Kasumi-1 (cell line): ENCODE measurements around the gene FAF1.
A peak's percentile ranks its signal among the peaks of the same experiment; 100 is the strongest.
"Not testable (repeated sequence)": the region's sequence is repeated elsewhere in the genome, so short reads cannot be mapped to it uniquely, and the experiment has no call there.

Experiments used
- DNase-seq, 2 experiments: peaks; one replicate each; lab custom pipeline; 2025; lab: John Stamatoyannopoulos, UW

The FAF1 gene

DNA sequence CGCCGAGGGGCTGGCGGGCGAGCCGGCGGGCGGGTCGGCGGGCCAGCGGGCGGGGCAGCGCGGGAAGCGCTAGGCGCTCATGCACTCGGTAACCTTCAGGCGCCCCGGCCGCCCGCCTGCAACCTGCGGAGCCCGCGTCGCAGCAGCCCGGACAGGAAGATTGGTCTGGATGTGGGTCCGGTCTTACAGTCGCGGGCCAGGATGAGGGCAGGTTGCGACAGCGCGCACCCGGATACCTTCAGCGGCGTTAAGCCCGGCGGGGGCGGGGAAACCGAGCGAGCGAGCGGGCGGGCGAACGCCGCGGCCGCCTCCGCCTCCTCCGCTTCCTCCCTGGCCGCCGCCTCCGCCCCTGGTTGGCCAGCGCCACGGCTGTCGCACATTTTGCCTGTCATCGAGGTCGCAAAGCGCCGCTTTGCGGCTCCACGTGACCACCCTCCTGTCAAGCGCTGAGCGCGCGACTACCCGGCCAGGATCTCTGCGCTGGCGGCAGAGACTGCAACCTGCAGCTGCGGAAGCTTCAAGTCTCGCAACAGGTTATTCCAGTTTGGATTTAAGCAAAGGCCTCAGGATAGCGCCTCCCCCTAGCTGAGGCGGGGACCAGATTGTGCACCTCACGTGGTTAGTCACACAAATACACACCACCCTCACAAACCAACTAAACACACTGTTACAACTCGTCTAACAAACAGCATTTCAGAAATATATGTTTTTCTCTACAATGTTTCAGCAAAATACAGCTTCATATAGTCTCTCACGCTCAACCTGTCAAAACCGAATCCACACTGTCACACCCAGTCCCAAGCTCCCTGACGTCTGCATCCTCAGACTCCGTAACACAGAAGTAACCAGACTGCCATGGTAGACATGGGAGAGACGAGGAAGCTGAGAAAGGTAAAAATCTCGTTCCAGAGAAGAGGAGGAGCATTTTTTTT is at the start of gene FAF1:
Gene FAF1 (minus strand): TSS at position 355 of the 932 bp plus-strand sequence. CDS start 456 bp downstream, outside the sequence.
- peak; percentile 93 to 94 for DNase-seq

DNA sequence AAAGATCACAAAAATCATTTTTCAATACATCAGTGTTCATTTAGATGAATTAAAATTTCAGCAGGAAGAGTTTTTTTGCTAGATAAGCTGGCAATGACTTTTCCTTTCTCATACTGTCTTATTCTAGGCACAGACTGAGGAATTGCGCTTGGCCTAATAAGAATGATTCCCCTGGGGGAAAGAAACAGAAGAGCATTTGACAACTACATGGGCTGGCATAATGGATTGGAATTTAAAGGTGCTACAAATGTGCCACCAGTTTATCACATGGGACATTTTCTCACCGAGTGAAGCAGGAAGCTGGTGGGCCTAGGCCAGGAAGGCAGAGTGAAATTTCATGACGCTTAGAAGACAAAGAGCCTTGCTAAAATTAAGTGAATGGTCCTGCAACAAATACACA is 49.3 kb upstream of the FAF1 start:
- no peak for DNase-seq

DNA sequence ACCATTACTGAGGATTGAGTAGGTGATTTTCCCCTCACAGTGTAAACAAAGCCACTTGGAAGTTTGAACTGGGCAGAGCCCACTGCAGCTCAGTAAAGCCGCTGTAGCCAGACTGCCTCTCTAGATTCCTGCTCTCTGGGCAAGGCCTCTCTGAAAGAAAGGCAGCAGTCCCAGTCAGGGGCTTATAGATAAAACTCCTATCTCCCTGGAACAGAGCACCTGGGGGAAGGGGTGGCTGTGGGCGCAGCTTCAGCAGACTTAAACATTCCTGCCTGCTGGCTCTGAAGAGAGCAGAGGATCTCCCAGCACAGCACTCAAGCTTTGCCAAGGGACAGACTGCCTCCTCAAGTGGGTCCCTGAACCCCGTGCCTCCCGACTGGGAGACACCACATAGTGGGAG is 45.5 kb upstream of the FAF1 start:
- DNase-seq, result not testable (repeated sequence)

DNA sequence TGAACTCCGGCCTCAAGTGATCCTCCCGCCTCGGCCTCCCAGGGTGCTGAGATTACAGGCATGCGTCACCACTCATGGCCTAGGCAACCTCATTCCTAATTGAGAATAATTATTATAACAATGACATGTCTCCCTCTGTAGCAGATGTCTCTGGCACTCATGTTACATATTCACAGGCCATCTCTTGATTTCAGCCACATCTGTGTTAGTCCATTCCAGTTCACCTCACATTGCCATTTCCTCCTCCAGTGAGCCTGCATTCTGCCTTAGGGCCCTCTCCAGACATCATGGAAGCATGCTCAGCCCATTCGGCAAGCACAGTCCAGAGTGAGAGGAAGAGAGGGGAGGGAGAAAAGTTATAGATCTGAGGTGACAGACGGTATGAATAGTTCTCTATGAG is 42.4 kb upstream of the FAF1 start:
- no peak for DNase-seq

DNA sequence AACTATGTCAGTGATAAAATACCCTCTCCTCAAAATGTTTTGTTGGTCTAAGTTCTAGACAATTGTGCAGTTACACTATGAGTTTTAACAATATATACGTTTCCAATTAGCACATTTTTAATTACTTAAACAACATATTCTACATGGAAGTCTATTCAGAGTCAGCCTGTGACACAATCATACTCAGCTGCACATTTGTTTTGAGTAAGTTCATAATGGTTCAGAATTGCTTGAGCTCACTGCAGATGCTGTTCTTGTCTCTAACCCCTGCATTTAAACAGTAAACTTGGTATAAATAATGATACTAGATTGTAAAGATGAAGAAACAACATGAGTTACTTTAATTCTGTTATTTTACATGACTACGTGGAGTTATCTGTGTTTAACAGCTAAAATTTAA is 40.6 kb upstream of the FAF1 start:
- no peak for DNase-seq

DNA sequence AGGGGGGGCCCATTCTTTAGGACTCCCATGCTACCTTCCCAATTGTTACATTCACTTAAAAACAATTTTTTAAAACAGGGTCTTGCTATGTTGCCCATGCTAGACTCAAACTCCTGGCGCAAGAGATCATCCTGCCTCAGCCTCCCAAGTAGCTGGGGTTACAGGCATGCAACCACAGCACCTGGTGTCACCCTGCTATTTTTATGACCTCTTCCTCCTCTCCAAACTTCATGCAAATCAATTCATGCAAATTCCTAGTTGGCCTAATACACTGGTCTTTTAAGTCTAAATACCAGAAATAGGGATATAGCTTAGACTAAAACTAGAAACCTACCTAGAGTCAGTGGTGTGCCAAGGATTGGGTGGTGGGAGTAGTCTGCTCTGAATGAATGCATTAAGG is 40.1 kb upstream of the FAF1 start:
- no peak for DNase-seq

DNA sequence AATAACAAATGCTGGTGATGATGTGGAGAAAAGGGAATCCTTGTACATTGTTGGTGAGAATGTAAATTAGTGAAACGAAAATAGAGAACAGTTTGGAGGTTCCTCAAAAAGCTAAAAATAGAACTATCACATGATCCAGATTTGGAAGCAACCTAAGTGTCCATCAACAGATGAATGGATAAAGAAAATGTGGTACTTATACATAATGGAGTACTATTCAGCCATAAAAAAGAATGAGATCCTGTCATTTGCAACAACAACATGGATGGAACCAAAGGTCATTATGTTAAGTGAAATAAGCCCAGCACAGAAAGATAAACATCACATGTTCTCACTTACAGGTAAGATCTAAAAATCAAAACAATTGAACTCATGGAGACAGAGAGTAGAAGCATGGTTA is 39.3 kb upstream of the FAF1 start:
- DNase-seq, result not testable (repeated sequence)

DNA sequence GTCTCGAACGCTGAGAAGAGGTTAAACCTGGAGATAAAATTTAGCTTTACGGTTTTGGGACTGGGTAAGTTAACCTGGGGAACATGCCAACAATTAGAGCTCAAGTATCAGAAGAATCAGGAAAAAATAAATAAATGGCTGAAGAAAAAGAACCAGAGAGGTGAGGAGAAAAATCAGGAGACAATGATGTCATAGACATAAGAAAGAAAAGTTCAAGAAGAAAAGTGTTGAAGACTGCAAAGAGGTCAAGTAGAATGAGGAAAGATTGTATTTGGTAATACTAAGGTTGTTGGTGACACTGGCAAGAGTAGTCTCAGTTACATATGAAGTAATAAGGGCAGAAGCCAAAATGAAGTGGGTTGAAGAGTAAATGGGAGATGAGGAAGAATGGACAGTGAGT is 36.0 kb upstream of the FAF1 start:
- DNase-seq, result no peak

DNA sequence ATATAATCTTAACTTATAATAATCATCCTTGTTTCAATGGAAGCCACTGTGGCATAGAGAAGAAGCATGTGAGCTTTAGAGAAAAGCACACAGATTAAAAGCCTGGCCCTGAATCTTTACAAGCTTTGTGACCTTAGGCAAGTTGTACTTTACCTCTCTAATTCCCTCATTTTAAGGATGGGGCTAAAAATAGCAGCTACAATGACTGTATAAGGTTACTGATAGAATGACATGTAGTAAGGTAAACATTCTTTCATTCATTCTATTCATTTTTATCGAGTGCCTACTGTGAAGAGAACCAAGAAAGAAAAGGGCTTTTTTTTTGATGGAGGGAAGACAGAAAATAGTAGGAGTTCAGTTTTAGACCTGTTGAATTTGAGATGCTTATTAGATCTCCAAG is 35.6 kb upstream of the FAF1 start:
- DNase-seq, result no peak

DNA sequence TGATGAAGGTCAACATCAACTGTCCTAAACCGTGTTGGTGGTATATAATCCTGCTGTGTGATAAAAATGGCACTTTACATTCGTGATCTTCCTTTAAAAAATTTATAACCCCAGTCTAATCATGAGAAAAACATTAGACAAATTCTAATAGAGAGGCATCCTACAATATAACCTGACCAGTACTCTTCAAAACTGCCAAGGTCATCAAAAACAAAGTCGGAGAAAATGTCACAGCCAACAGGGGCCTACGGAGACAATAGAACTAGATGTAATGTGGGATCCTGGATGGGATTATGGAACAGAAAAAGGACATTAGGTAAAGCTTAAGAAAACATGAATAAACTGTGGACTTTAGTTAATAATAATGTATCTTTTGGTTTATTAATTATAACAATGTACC is 34.9 kb upstream of the FAF1 start:
- no peak for DNase-seq

DNA sequence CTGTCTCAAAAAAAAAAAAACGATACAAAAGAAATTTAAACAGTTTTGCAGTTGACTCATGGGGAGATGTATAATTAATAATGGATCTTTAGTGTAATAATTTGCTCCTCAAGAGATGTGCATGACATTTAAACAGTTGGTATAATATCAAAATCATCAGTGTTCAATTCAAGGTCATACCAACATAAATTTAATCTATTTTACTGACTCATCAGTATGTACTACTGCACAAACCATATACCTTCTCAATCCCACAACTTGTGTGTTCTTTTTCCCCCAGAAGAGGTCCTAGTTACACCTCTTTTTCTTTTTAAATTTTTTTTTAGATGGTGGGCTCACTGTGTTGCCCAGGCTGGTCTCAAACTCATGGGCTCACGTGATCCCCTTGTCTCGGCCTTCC is 33.6 kb upstream of the FAF1 start:
- no peak for DNase-seq

DNA sequence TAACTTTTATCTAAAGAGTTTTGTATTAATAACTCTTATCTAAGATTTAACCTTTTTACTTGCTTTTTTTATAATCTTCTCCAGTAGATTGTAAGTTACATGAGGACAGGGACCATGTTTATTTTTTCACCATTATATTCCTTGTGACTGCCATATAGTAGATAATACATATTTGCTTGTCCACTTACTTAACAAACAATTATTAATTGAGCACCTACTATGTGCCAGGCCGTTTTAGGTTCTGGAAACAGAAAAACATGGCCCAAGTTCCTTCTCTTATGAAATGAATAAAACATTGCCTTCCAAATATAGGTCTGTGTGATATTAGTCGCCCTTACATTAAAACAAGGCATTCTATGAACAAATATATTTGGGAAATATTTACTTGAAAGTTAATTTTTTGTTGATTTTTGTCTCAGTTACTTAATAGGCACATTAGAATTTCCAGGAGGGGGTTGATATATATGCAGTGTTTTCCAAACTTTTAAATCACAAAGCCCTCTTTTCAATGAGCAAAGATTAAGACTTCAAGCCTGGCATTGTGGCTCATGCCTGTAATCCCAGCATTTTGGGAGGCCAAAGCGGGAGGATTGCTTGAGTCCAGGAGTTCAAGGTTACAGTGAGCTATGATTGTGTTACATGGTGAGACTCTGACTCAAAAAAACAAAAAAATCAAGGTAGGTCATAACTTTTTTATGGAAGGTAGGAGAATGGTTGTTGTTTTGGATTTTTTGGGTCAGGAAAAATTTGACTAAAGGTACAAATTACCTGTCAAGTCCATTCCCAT is 32.7 kb upstream of the FAF1 start:
- no peak for DNase-seq

DNA sequence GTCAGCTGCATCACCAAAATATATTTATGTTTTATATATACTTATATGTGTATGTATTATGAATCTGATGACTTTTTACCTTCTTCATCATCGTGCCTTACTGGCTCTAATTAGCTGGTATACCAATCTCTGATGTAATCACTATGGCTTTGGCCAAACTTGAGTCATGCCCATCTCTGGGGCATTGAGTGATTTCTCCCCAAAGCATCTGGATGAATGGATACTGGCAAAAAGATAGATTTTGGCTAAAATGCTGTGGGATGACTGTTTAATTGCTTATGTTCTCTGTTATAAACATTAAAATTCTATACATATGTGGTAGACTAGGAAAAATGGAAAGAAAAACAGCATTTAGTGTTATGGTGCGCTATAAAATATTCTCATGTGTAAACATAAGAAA is 29.6 kb upstream of the FAF1 start:
- DNase-seq, result no peak

DNA sequence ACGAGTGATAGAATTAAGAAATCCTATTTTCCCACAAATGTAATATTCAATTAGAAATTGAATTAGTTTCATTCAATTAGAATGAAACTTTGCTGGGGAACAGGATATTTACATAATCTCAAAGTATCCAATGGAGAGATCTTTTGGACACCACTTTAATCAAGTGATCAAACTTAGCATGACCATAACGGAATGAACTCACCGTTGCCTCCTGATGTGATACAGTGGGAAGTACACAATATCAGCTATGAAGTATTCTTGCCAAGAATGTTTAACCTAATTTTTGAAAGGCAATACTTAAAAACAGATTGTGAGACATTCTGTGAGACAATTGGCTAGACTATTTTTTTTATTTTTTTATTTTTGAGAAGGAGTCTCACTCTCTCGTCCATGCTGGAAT is 26.6 kb upstream of the FAF1 start:
- peak; percentile 29 to 61 for DNase-seq

DNA sequence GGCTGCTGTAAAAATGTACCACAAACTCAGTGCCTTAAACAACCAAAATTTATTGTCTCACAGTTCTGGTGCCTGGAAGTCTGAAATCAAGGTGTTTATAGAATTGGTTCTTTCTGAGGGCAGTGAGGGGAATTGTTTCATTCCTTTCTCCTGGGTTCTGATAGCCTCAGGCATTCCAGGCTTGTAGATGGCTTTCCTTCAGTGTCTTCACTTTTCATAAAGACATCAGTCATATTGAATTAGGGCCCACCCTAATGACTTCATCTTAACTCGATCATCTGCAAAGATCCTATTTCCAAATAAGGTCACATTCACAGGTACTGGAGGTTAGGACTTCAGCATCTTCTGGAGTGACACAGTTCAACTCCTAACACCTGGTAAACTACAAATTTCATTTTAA is 25.0 kb upstream of the FAF1 start:
- no peak for DNase-seq

DNA sequence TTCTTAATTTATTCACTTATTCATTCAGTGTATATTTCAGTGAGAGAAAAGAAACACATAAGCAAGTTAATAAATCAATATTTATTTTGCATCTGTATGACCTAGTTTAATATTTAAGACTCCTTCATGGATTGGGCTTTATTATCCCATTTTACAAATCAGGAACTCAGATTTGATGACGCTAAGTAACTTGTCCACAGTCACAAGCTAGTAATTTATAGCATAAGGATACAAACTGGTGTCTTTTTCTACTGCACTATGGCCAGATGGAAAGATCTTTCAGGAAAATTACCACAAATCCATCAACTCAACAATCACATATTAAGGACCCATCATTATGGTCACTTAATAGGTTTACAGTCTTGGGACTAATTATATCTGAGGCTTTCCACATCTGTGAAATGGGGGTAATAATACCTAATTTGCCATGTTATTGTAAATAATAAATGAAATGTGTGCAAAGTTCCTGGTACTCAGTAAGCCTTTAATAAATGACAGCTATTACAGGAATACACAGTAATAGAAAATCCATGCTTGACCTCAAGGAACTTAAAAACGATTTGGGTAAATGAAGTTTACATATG is 23.2 kb upstream of the FAF1 start:
- DNase-seq, result no peak

DNA sequence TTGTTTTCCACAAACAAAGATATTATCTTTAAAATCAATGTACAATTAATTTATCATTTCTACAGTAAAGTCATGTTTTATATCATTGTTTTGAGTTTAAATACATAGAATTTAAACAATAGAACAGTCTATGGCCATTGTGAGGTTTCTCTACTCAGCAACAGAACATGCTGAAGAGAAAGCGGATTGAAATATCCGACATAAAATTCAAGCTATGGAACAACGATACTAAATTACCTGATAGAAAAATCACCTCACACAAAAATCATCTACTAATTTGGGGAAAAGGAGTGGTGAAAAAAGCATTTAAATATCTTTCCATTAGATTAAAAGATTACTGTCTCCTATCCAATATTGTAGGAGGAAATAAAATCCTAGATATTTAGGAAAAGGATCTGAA is 22.5 kb upstream of the FAF1 start:
- no peak for DNase-seq

DNA sequence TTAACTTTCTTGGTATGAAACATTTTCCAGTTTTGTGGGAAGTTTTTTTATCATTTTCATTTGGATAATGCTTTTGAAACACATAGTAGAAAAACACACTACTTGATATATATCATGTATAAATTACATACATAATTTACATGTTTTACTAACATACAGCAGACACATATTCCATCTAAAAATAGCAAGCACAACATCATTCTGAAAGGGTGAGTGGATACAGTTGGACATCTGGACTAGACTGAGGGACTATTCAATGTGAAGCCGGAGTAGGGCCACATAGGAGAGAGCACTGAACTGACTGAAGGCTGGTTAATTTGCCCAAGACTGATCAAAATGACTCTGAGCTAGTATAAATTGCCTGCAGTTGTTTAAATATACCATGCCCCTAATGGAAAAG is 21.7 kb upstream of the FAF1 start:
- DNase-seq, result peak in 1 of 2 experiments; percentile 22

DNA sequence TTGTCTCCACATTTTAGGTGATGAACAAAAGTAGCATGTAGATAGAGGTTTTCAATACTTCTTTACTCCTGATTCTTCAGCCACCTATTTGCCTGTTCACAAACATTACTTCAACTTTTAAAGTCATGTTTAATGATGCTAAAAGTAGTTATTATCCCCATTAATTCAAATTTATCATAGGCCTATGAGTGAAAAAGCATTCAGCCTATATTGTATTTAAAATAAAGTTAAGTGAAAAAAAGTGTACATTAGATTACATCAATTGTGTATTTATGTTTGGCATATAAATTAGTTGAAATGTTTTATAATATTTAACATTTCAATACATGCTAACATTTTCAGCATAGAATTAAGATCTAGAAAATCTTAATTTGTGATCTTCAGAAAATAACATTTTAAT is 20.4 kb upstream of the FAF1 start:
- no peak for DNase-seq

DNA sequence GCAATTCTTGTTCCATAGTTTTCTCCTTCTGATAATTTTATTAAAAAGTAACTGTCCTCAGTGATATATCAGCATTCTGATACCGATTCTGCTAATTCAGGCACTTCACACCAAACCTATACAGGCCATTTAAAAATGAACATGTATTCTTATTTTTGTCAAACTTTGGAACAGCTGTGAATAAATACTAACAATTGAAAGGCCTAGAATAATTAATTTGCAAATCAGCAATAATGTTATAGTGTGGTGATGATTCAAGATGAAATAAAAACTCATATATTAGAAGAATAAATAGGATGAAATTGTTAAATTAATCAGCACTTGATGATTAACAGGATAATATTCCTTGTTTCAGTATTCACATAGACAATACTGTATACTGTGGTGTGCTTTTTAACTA is 19.9 kb upstream of the FAF1 start:
- peak in 1 of 2 experiments; percentile 27 for DNase-seq

DNA sequence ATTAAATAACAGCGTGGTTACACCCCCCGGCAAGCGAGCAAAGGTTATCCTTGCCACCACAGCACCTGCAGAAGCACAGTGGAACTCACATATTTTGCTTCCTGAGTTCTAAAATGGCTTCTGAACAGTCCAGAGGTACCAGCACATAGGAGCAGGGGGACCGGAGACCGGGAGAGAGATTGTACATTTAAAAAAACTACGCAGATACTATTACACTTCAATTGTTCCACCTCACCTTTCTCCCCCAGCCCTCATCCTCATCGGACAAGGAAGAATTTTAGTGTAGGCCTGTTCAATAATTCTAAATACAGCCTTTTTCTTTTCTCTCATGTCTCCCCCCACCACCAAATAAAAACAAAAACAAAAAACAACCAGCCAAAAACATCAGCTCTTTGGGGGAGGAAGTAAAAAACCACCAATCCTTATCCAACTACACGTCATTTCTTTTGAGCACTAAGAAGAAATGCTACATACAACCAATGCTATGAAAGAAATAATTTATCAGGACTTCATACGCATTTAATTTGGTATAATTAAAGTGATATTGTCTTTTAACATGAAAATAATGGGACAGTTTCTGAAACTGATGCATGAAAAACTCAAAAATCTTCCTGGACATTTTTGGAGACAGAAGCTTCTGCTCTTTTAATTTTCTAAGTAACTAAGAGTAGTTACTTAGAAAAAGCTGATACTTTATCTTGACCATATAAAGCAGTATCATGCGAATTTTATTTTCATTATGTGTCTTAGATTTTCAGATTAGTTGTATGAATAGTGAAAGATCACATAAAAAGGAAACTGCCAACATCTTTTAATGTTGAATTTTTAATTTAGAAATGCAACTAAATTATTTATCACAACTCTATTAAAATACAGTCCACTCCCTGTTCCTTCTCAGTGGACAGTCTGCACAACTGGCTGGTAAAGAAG is 19.1 kb upstream of the FAF1 start:
- peak; percentile 68 to 71 for DNase-seq
